ENCODE data around the gene OTOP3. TPM values are rescaled to one million over a fixed set of nuclear protein-coding genes. Genes with fewer than 3 reads are reported as not detected.

The OTOP3 gene
- total RNA-seq, 2 donors from 2014 or later = 0.66 to 2.3 TPM

DNA sequence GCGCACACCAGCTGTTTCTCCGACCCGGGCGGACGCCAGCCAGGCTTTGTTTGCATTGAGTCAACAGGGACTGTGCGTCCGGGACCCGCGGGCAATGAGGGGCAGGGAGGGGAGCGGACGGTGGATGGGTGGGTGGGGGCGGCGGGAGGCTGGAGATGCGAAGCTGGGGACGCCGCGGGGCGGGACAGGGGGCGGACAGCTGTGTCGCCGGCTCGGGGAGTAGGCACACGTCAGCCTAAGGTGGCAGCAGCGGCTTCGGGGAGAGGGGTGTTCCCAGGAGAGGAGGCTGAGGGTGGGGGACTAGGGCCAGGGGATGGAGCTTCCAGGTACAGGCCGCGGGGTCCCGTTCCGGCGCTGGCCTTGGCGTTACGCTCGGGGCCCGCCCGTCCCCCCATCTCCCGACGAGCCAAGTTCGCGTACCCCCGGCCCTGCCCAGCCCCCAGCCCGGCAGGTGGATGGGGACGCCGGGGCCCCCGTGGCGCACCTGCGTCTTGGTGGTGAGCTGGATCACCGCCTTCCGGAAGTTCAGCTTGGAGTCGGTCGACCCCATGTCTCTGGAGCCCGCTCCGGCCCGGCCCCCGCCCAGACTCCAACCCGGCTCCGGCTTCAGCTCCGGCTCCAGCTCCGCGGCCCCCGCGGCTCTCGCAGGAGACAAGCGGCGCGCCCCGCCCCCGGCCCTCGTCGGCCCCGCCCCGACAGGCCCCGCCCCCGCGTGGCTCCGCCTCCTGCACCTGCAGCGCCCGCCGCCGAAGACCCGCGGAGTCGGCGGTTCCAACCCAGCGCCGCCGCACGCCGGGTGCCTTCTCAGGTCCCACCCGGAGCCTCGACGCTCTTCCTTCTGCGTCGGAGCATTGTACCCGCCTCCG, 36.6 kb downstream of the OTOP3 start, which contains the start of gene HID1:
Gene HID1, minus strand, starts transcription at position 653 of the 866 bp plus-strand sequence. Its CDS starts 103 bp downstream, at position 550.
- 0 to 2% methylated on average over 11 to 78 of the region's 95 CpGs for WGBS, 2 donors
- no peaks in the 10 kb centered on the region for H3K27me3 ChIP-seq
- ATAC-seq = peak; percentile 75
- TF ChIP-seq POLR2A (IDR thresholded peaks at IDR 0.05) = peak; percentile 72 to 79 (median 78)
- TF ChIP-seq, protein P1, sequence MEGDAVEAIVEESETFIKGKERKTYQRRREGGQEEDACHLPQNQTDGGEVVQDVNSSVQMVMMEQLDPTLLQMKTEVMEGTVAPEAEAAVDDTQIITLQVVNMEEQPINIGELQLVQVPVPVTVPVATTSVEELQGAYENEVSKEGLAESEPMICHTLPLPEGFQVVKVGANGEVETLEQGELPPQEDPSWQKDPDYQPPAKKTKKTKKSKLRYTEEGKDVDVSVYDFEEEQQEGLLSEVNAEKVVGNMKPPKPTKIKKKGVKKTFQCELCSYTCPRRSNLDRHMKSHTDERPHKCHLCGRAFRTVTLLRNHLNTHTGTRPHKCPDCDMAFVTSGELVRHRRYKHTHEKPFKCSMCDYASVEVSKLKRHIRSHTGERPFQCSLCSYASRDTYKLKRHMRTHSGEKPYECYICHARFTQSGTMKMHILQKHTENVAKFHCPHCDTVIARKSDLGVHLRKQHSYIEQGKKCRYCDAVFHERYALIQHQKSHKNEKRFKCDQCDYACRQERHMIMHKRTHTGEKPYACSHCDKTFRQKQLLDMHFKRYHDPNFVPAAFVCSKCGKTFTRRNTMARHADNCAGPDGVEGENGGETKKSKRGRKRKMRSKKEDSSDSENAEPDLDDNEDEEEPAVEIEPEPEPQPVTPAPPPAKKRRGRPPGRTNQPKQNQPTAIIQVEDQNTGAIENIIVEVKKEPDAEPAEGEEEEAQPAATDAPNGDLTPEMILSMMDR (IDR thresholded peaks at IDR 0.05) = no peak
- H3K27ac ChIP-seq = peak within 1 kb of the TSS; percentile 94 to 97 (median 95)
- peak; percentile 86 to 93 (median 87) for DNase-seq
- peaks cover 69% of the 10 kb centered on the region for H3K4me1 ChIP-seq
- H3K36me3 ChIP-seq (replicated peaks in 1 of 2; ENCODE audit: insufficient read depth in 1 of 2, low read depth in 2 of 2) = no peaks in the 10 kb centered on the region
- peak within 1 kb of the TSS; percentile 73 to 99 for H3K4me3 ChIP-seq
- intact Hi-C loops (cut with DNase I) = no loop called here
- H3K9me3 ChIP-seq = no peaks in the 10 kb centered on the region

DNA sequence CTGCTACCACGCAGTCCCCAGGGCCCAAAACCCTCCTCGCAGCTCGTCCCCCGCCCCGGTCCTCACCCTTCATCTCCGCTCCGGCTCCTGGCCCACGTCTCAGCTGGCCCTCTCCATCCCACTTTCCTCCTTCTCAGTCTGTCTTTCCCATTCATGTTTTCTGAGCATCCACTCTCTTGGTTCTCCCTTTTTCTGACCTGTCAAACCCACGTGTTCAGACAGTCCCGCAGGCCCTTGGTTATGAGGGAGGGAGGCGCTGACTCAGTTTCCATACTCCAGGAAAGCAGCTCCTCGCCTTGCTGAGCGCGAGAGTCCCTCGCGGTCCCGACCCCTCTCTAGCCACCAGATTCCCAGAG, 37.3 kb downstream of the OTOP3 start:
- DNase-seq (no peak), ATAC-seq (no peak)
- no peak for TF ChIP-seq POLR2A (IDR thresholded peaks at IDR 0.05)
- TF ChIP-seq, protein P1 (IDR thresholded peaks at IDR 0.05) = no peak
- no peaks in the 10 kb centered on the region for H3K9me3 ChIP-seq
- peak overlapping the region in 3 of 4 donors; percentile 94 to 97 (median 95) for H3K27ac ChIP-seq
- 19 to 35% methylated on average over 16 to 17 of the region's 17 CpGs for WGBS, 2 donors
- H3K27me3 ChIP-seq = no peaks in the 10 kb centered on the region
- peaks cover 65% of the 10 kb centered on the region for H3K4me1 ChIP-seq
- H3K36me3 ChIP-seq (replicated peaks in 1 of 2; ENCODE audit: insufficient read depth in 1 of 2, low read depth in 2 of 2) = no peaks in the 10 kb centered on the region
- no peak overlapping the region for H3K4me3 ChIP-seq
- intact Hi-C loops (cut with DNase I) = no loop called here

DNA sequence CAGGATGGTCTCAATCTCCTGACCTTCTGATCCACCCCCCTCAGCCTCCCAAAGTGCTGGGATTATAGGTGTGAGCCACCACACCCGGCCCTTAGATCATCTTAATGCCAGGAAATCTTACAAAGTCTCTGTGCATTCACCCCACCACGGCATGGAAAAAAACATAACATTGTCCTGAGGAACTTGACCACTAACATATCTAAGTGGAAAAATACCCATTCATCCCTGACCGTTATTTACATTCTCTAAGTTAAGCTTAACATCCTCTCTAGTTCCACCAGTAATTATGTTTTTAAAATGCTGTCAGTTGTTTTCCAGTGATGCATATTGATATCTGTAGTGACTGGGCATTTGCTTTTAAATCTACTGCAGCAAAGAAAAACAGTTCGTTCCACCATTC, 40.2 kb downstream of the OTOP3 start:
- no peak for ATAC-seq
- no peak for DNase-seq
- intact Hi-C loops (cut with DNase I) = no loop called here
- WGBS, 2 donors = 67 to 78% methylated on average over 4 of the region's 4 CpGs
- H3K27ac ChIP-seq = no peak overlapping the region
- H3K9me3 ChIP-seq = no peaks in the 10 kb centered on the region
- H3K4me1 ChIP-seq = peaks cover 35% of the 10 kb centered on the region
- no peaks in the 10 kb centered on the region for H3K27me3 ChIP-seq
- H3K36me3 ChIP-seq (replicated peaks in 1 of 2; ENCODE audit: insufficient read depth in 1 of 2, low read depth in 2 of 2) = no peaks in the 10 kb centered on the region
- no peak for TF ChIP-seq POLR2A (IDR thresholded peaks at IDR 0.05)
- TF ChIP-seq, protein P1 (IDR thresholded peaks at IDR 0.05) = no peak
- H3K4me3 ChIP-seq = no peak overlapping the region

DNA sequence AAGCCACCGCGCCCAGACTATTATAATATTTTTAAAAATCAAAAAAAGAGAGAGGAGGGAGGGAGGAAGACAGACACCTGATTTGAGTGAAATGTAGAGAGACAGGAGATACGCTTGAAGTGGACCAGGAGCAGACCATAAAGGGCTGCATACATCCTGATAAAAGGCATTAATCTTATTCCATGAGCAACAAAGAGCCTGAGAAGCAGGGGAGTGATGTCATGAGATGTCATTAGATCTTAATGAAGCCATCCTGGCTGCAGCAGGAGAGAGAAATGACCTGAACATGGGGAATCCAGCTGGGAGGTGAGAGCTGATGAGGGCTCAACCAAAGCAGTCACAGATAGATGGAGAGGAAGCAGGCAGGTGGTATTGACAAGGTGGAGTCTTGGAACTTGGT, 42.1 kb downstream of the OTOP3 start:
- no peak for DNase-seq
- intact Hi-C loops (cut with DNase I) = no loop called here
- no peak for ATAC-seq
- Histone ChIP-seq H3K9me3 (no peaks in the 10 kb centered on the region), H3K27ac (no peak overlapping the region), H3K36me3 (replicated peaks in 1 of 2; ENCODE audit: insufficient read depth in 1 of 2, low read depth in 2 of 2) (no peaks in the 10 kb centered on the region), H3K27me3 (no peaks in the 10 kb centered on the region), H3K4me3 (no peak overlapping the region), H3K4me1 (peaks cover 40% of the 10 kb centered on the region)
- WGBS, 2 donors = 72 to 86% methylated on average over 3 of the region's 3 CpGs
- no peak for TF ChIP-seq POLR2A (IDR thresholded peaks at IDR 0.05)
- TF ChIP-seq, protein P1 (IDR thresholded peaks at IDR 0.05) = no peak

All from body of pancreas (tissue), 4 donors.